Upper lobe of left lung (tissue), 4 donors: ENCODE results near the gene DDHD1.

Experiments used
- POLR2A ChIP-seq, 4 donors: fragments of 450-650 bp; IDR thresholded peaks; one replicate each; pipeline ENCODE4 v1.5.1; 2016 to 2017; ENCODE audit warnings: antibody characterized with exemption in 4 of 4, mild to moderate bottlenecking in 2 of 4
- TF ChIP-seq, protein P1 (sequence below), 6 experiments: fragments of 450-650 bp in 4 of 6; fragments of 200-600 bp in 2 of 6; sonication (generic) in 2 of 6; IDR thresholded peaks; one replicate each; pipeline ENCODE4 v1.5.1; 2016 to 2019; ENCODE audit warnings: antibody characterized with exemption in 6 of 6

GRCh38 chr14:53168786-53169185 lies 15.7 kb upstream of the DDHD1 start:
- TF ChIP-seq, protein P1, sequence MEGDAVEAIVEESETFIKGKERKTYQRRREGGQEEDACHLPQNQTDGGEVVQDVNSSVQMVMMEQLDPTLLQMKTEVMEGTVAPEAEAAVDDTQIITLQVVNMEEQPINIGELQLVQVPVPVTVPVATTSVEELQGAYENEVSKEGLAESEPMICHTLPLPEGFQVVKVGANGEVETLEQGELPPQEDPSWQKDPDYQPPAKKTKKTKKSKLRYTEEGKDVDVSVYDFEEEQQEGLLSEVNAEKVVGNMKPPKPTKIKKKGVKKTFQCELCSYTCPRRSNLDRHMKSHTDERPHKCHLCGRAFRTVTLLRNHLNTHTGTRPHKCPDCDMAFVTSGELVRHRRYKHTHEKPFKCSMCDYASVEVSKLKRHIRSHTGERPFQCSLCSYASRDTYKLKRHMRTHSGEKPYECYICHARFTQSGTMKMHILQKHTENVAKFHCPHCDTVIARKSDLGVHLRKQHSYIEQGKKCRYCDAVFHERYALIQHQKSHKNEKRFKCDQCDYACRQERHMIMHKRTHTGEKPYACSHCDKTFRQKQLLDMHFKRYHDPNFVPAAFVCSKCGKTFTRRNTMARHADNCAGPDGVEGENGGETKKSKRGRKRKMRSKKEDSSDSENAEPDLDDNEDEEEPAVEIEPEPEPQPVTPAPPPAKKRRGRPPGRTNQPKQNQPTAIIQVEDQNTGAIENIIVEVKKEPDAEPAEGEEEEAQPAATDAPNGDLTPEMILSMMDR (IDR thresholded peaks at IDR 0.05): no peak
- no peak for TF ChIP-seq POLR2A (IDR thresholded peaks at IDR 0.05)
